Stimulated activated CD8-positive, alpha-beta memory T cell treated with anti-CD3 and anti-CD28 coated beads, Interleukin-4, amount 100 ng/mL, for 48 hours (primary cell): ENCODE results near the gene SIT1.

Experiments
- DNase-seq: peaks from one replicate; pipeline ENCODE4 v3.0.0-alpha.2; 2020

Gene SIT1

GRCh38 chr9:35603986-35604577, 46.6 kb downstream of the SIT1 start:
- DNase-seq = peak; percentile 99

DNA sequence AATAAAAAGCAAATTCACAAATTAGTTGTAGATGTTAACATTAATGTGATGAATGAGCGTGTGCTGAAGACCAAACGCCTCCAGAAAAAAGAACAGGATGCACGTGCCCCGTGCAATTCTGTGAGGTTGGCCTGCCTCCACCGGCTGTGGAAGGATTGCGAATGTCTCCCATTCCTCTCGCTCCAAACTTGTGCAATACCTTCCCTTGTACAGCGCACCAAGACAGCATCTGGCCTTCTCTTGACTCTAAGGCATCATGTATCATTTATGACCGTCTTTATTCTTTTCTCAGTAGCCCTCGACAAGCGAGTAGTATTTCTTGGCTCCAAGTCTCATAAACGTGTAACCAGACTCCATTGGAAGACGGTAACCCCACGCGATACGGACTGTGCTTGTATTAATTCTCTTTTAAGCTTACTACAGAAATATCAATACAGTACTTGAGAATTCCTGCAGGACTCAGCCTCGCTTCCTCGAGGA, 47.2 kb downstream of the SIT1 start:
- DNase-seq = peak; percentile 44

DNA sequence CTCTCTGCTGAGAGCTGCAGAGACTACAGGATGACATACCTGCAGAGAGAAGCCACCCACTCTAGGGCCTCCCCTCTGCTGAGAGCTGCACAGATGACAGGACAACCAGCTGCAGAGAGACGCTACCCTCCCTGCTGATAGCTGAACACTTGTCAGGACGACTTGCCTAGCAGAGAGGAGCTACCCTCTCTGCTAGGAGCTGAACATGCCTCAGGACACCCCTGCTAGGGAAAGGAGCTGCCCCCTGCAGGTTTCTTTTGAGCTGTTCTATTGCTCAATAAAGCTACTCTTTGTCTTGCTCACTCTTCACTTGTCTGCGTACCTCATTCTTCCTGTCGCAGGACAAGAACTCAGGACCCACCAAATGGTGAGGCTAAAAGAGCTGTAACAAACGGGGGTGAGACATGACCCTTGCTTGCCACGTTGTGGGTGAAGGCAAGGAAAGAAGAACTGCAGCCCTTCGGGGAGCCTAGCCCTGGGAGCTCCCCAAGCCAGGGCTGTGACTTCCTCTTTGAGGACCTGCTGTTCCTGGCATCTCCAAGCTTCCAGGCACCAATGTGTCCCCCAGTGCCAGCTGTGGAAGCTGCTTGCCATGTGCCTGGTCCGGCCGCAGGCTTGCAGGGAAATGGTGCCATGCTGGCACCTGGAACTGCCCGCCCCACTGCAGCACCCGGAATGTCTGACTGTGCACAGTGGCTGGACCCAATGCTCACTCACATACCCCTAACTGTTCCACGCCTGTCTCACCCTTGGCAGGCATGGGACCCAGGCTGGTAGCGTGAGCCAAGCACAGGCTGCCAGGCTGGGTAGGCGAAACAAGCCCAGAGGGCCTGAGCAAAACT, 50.7 kb downstream of the SIT1 start:
- no peak for DNase-seq
